SK-MEL-5 (cell line): ENCODE data around the gene CDK3. TPM values are rescaled to one million over a fixed set of nuclear protein-coding genes. Genes with fewer than 3 reads are reported as not detected.
A peak's percentile ranks its signal among the peaks of the same experiment; 100 is the strongest.

Experiments
- DNase-seq: peaks from one replicate; pipeline ENCODE4 v3.0.0-alpha.2; 2016; ENCODE audit warnings: low read depth, low spot score
- in situ Hi-C: cut with HindIII; loops from 2 replicates; pipeline ENCODE4 v1.10.0; 2016; ENCODE audit warnings: low sequenced_read_pairs, high pct_unique_total_duplicates, low pct_unique_long_range_greater_than_20kb
- total RNA-seq: library from RNA; depleted of rRNA; stranded (reverse); fragments of >200 nt; shearing (Covaris generic); gene quantifications from 2 replicates; pipeline ENCODE4 v1.2.3, GENCODE V29; 2014; rRNA removed

CDK3 gene
- total RNA-seq, 1 experiment from 2014 or later: 4.3 TPM

- in situ Hi-C loops: loop anchor here (25.0 kb wide), 1 partner anchor 138 kb away; no protein-coding TSS in a partner anchor
- no peak for DNase-seq
Measured at GRCh38 chr17:76049239-76049638, 48.6 kb downstream of the CDK3 start.

GRCh38 chr17:76049836-76050537 lies 49.3 kb downstream of the CDK3 start:
- in situ Hi-C loops: loop anchor here (25.0 kb wide), 2 partner anchors 113 to 137 kb away; partner anchors contain the start of gene FBF1
- DNase-seq: no peak

GRCh38 chr17:76050538-76051467 lies 50.1 kb downstream of the CDK3 start:
- DNase-seq: no peak
- in situ Hi-C loops: loop anchor here (25.0 kb wide), 1 partner anchor 114 kb away; the partner anchor contains the start of gene FBF1

DNA sequence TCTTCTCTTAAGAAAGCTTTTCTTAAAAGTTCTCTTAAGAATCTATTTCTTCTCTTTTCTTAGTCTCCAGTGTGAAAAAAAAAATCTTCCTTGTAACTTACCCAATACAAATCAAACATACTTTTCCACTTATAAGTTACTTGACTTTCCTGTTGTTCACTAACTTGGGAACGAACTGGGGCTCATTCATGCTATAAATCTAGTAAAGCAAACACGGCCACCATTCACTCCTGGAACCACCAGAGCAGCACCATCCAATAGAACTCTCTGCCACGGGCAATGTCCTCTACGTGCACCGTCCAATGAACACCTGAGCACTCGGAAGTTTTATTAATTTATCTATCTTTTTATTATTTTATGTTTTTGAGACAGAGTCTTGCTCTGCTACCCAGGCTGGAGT lies 50.9 kb downstream of the CDK3 start:
- in situ Hi-C loops: loop anchor here (25.0 kb wide), 1 partner anchor 114 kb away; the partner anchor contains the start of gene FBF1
- no peak for DNase-seq

GRCh38 chr17:76053246-76054111 lies 52.8 kb downstream of the CDK3 start:
- in situ Hi-C loops: loop anchor here (25.0 kb wide), 1 partner anchor 116 kb away; the partner anchor contains the start of gene FBF1
- DNase-seq: peak; percentile 48

GRCh38 chr17:76054112-76054476 lies 53.4 kb downstream of the CDK3 start:
- no peak for DNase-seq
- in situ Hi-C loops: loop anchor here (25.0 kb wide), 1 partner anchor 117 kb away; the partner anchor contains the start of gene FBF1

Other genes with a start within 250 kb of the CDK3 start
- gene GALK1, start 235.7 kb upstream of the CDK3 start, total RNA-seq: 52.5 and 57.2 TPM in 2 replicates
- 76.9 and 77.7 TPM in 2 replicates for gene UNK, start 216.0 kb upstream of the CDK3 start, total RNA-seq
- gene UNC13D, start 156.5 kb upstream of the CDK3 start, total RNA-seq: 1.3 and 1.8 TPM in 2 replicates
- gene WBP2, start 145.5 kb upstream of the CDK3 start, total RNA-seq: 49.5 and 67.9 TPM in 2 replicates
- gene TRIM47, start 122.3 kb upstream of the CDK3 start, total RNA-seq: 7.3 and 8.1 TPM in 2 replicates
- gene TRIM65, start 103.9 kb upstream of the CDK3 start, total RNA-seq: 53.5 and 56.5 TPM in 2 replicates
- gene MRPL38, start 96.0 kb upstream of the CDK3 start, total RNA-seq: 47.6 and 57.4 TPM in 2 replicates
- gene FBF1, start 59.8 kb upstream of the CDK3 start, total RNA-seq: 17.6 and 24.8 TPM in 2 replicates
- 43.2 and 44.4 TPM in 2 replicates for gene ACOX1, start 21.7 kb upstream of the CDK3 start, total RNA-seq
- gene TEN1, start 21.6 kb upstream of the CDK3 start, total RNA-seq: 62.9 and 75.4 TPM in 2 replicates
- 0.08 and 0.16 TPM in 2 replicates for gene EVPL, start 26.5 kb downstream of the CDK3 start, total RNA-seq
- 58.2 and 68.6 TPM in 2 replicates for gene SRP68, start 71.7 kb downstream of the CDK3 start, total RNA-seq
- gene GALR2, start 73.9 kb downstream of the CDK3 start, total RNA-seq: 0.13 and 1.0 TPM in 2 replicates
- gene ZACN, start 78.3 kb downstream of the CDK3 start, total RNA-seq: 0.53 and 0.74 TPM in 2 replicates
- 126 and 145 TPM in 2 replicates for gene EXOC7, start 102.9 kb downstream of the CDK3 start, total RNA-seq
- gene FOXJ1, start 140.4 kb downstream of the CDK3 start, total RNA-seq: not detected in 2 replicates
- 28.1 and 33.9 TPM in 2 replicates for gene RNF157, start 239.6 kb downstream of the CDK3 start, total RNA-seq